ENCODE data around the gene SNCAIP. TPM values are rescaled to one million over a fixed set of nuclear protein-coding genes. Genes with fewer than 3 reads are reported as not detected.

Gene SNCAIP
- total RNA-seq, 3 donors from 2014 or later = 1.2 to 4.7 (median 2.7) TPM

GRCh38 chr5:122455939-122456338 lies 143.9 kb downstream of the SNCAIP start:
- DNase-seq (no peak), ATAC-seq (peak; percentile 11)
- no peaks in the 10 kb centered on the region for H3K9me3 ChIP-seq
- no peak for TF ChIP-seq CTCF (IDR thresholded peaks at IDR 0.05)
- intact Hi-C loops (cut with DNase I, micrococcal nuclease) = no loop called here
- H3K4me1 ChIP-seq (ENCODE audit: low read depth) = peaks cover 7% of the 10 kb centered on the region
- H3K4me3 ChIP-seq = no peak overlapping the region
- no peaks in the 10 kb centered on the region for H3K36me3 ChIP-seq (ENCODE audit: low read depth)

GRCh38 chr5:122457178-122457826 lies 145.3 kb downstream of the SNCAIP start:
- Histone ChIP-seq H3K36me3 (ENCODE audit: low read depth) (no peaks in the 10 kb centered on the region), H3K4me3 (no peak overlapping the region), H3K4me1 (ENCODE audit: low read depth) (peaks cover 7% of the 10 kb centered on the region), H3K9me3 (no peaks in the 10 kb centered on the region)
- DNase-seq (peak in 1 of 3 donors; percentile 22), ATAC-seq (peak; percentile 63)
- intact Hi-C loops (cut with DNase I, micrococcal nuclease) = no loop called here
- TF ChIP-seq CTCF (IDR thresholded peaks at IDR 0.05) = no peak

GRCh38 chr5:122458278-122458872 lies 146.3 kb downstream of the SNCAIP start:
- DNase-seq (peak in 1 of 3 donors; percentile 55), ATAC-seq (peak; percentile 78)
- H3K9me3 ChIP-seq = no peaks in the 10 kb centered on the region
- peak; percentile 16 for TF ChIP-seq CTCF (IDR thresholded peaks at IDR 0.05)
- H3K4me1 ChIP-seq (ENCODE audit: low read depth) = peaks cover 7% of the 10 kb centered on the region
- H3K36me3 ChIP-seq (ENCODE audit: low read depth) = no peaks in the 10 kb centered on the region
- intact Hi-C loops (cut with DNase I, micrococcal nuclease) = no loop called here
- H3K4me3 ChIP-seq = no peak overlapping the region

- ATAC-seq = no peak
- no peak for TF ChIP-seq CTCF (IDR thresholded peaks at IDR 0.05)
- DNase-seq = no peak
- Histone ChIP-seq H3K9me3 (no peaks in the 10 kb centered on the region), H3K4me1 (ENCODE audit: low read depth) (no peaks in the 10 kb centered on the region), H3K4me3 (no peak overlapping the region), H3K36me3 (ENCODE audit: low read depth) (no peaks in the 10 kb centered on the region)
- intact Hi-C loops (cut with DNase I, micrococcal nuclease) = no loop called here
Measured at GRCh38 chr5:122462486-122462885, 150.4 kb downstream of the SNCAIP start.

- H3K36me3 ChIP-seq (ENCODE audit: low read depth) = no peaks in the 10 kb centered on the region
- H3K4me3 ChIP-seq = no peak overlapping the region
- no peak for DNase-seq
- H3K9me3 ChIP-seq = no peaks in the 10 kb centered on the region
- no peaks in the 10 kb centered on the region for H3K4me1 ChIP-seq (ENCODE audit: low read depth)
- intact Hi-C loops (cut with DNase I, micrococcal nuclease) = no loop called here
- ATAC-seq = no peak
- no peak for TF ChIP-seq CTCF (IDR thresholded peaks at IDR 0.05)
Measured at GRCh38 chr5:122463221-122463620, 151.2 kb downstream of the SNCAIP start.

Measured in mucosa of descending colon (tissue), 3 donors.